IMR-90 (cell line): ENCODE data around the gene FMNL1. TPM values are rescaled to one million over a fixed set of nuclear protein-coding genes. Genes with fewer than 3 reads are reported as not detected.

Experiments
- ATAC-seq: fragments of 200-7000 bp; cut with Tn5 transposase; 2 replicates; pipeline ENCODE4 v1.9.1; 2020; ENCODE audit warnings: low read depth, mild to moderate bottlenecking, moderate library complexity
- BruUV-seq: library from RNA; stranded (reverse); fragments of 400-500 nt; replicated peaks from 2 replicates; lab custom pipeline; 2021; lab: Mats Ljungman, UMichigan
- CTCF ChIA-PET: fragments of 300-600 bp; formaldehyde crosslinking; extraction: SDS; loops from one replicate; lab custom pipeline; 2021; ENCODE audit warnings: antibody characterized with exemption; lab: Yijun Ruan, JAX
- POLR2A ChIA-PET: fragments of 300-600 bp; sonication (Branson Sonifier 250); formaldehyde crosslinking; loops from one replicate; lab custom pipeline; 2022; ENCODE audit warnings: antibody characterized with exemption; ENCODE audit not compliant: unreplicated experiment; lab: Charles Lee
- DNase-seq: peaks from one replicate; pipeline ENCODE4 v3.0.0; 2013
- H2AFZ ChIP-seq: replicated peaks from 2 replicates; pipeline ENCODE3; 2013; ENCODE audit warnings: low read length, mild to moderate bottlenecking; ENCODE audit not compliant: poor library complexity
- H2AK5ac ChIP-seq: 2 replicates; pipeline ENCODE4 v1.6.1; 2013; ENCODE audit warnings: low read depth, low read length, inconsistent platforms
- H2AK9ac ChIP-seq: replicated peaks from 2 replicates; pipeline ENCODE3; 2013; ENCODE audit warnings: mild to moderate bottlenecking, low read depth, low read length, moderate library complexity; ENCODE audit not compliant: poor library complexity
- H2BK120ac ChIP-seq: 2 replicates; pipeline ENCODE4 v1.6.1; 2013; ENCODE audit warnings: low read depth, low read length, inconsistent platforms
- H2BK15ac ChIP-seq: 3 replicates; pipeline ENCODE4 v1.6.1; 2013; ENCODE audit warnings: low read depth, low read length, inconsistent platforms
- H2BK20ac ChIP-seq: 2 replicates; pipeline ENCODE4 v1.6.1; 2013; ENCODE audit warnings: low read depth, mild to moderate bottlenecking, inconsistent platforms, low read length, moderate library complexity
- H2BK5ac ChIP-seq: 2 replicates; pipeline ENCODE4 v1.6.1; 2013; ENCODE audit warnings: mild to moderate bottlenecking, low read depth, low read length, inconsistent platforms; ENCODE audit not compliant: poor library complexity, severe bottlenecking
- H3K14ac ChIP-seq: replicated peaks from 2 replicates; pipeline ENCODE4 v1.6.1; 2013; ENCODE audit warnings: low read depth, low read length, inconsistent platforms
- H3K18ac ChIP-seq: 2 replicates; pipeline ENCODE4 v1.6.1; 2013; ENCODE audit warnings: low read depth, low read length, control low read depth
- H3K23ac ChIP-seq: 2 replicates; pipeline ENCODE4 v1.6.1; 2013; ENCODE audit warnings: low read depth, low read length, inconsistent platforms
- H3K27ac ChIP-seq: 2 replicates; pipeline ENCODE4 v1.5.1; 2013; ENCODE audit warnings: mild to moderate bottlenecking, control low read depth, low read length; ENCODE audit not compliant: insufficient read depth
- H3K27me3 ChIP-seq: 2 replicates; pipeline ENCODE4 v1.6.1; 2013; ENCODE audit warnings: low read length; ENCODE audit not compliant: control insufficient read depth, insufficient read depth
- H3K36me3 ChIP-seq: 2 replicates; pipeline ENCODE4 v1.6.1; 2013; ENCODE audit warnings: low read length, mixed read lengths; ENCODE audit not compliant: control insufficient read depth, insufficient read depth
- H3K4ac ChIP-seq: 2 replicates; pipeline ENCODE4 v1.6.1; 2013; ENCODE audit warnings: low read depth, low read length, inconsistent platforms
- H3K4me1 ChIP-seq: 2 replicates; pipeline ENCODE4 v1.6.1; 2013; ENCODE audit warnings: low read length, mixed read lengths; ENCODE audit not compliant: control insufficient read depth, insufficient read depth
- H3K4me2 ChIP-seq: 2 replicates; pipeline ENCODE4 v1.6.1; 2013; ENCODE audit warnings: low read depth, mild to moderate bottlenecking, control low read depth, low read length, moderate library complexity
- H3K4me3 ChIP-seq: 2 replicates; pipeline ENCODE4 v1.5.1; 2013; ENCODE audit warnings: low read depth, mild to moderate bottlenecking, control low read depth, low read length, moderate library complexity; ENCODE audit not compliant: insufficient read depth
- H3K56ac ChIP-seq: 2 replicates; pipeline ENCODE4 v1.6.1; 2013; ENCODE audit warnings: low read length, inconsistent platforms; ENCODE audit not compliant: insufficient read depth; ENCODE audit errors: extremely low read depth
- H3K79me1 ChIP-seq, 2 experiments: 2 replicates each; pipeline ENCODE4 v1.6.1; 2013; ENCODE audit warnings: low read length in 2 of 2, inconsistent platforms in 1 of 2, low read depth in 1 of 2
- H3K9ac ChIP-seq: 2 replicates; pipeline ENCODE4 v1.6.1; 2013; ENCODE audit warnings: low read depth, low read length, control low read depth
- H3K9me1 ChIP-seq: 2 replicates; pipeline ENCODE4 v1.6.1; 2013; ENCODE audit warnings: low read length, inconsistent platforms; ENCODE audit not compliant: insufficient read depth
- H3K9me3 ChIP-seq: 2 replicates; pipeline ENCODE4 v1.6.1; 2013; ENCODE audit warnings: low read length; ENCODE audit not compliant: control insufficient read depth, insufficient read depth
- H4K20me1 ChIP-seq: 2 replicates; pipeline ENCODE4 v1.6.1; 2013; ENCODE audit warnings: low read length, inconsistent platforms; ENCODE audit not compliant: insufficient read depth
- H4K5ac ChIP-seq: 2 replicates; pipeline ENCODE4 v1.6.1; 2013; ENCODE audit warnings: mild to moderate bottlenecking, low read depth, low read length, control low read depth
- H4K8ac ChIP-seq, 2 experiments: 2 replicates each; pipeline ENCODE4 v1.6.1; 2013; ENCODE audit warnings: low read depth in 2 of 2, low read length in 2 of 2, control low read depth in 1 of 2, inconsistent platforms in 1 of 2
- H4K91ac ChIP-seq: 2 replicates; pipeline ENCODE4 v1.6.1; 2013; ENCODE audit warnings: low read depth, low read length, inconsistent platforms; ENCODE audit not compliant: insufficient read depth
- CHD1 ChIP-seq: IDR thresholded peaks from 2 replicates; pipeline ENCODE4 v1.6.1; 2012; ENCODE audit warnings: low read depth, low read length, improper control_type of control experiment
- ELK1 ChIP-seq: fragments of 150-350 bp; IDR thresholded peaks from 2 replicates; pipeline ENCODE4 v1.6.1; 2016; ENCODE audit warnings: low read depth, mild to moderate bottlenecking, low read length, moderate library complexity, borderline replicate concordance
- FOS ChIP-seq: fragments of 150-350 bp; IDR thresholded peaks from 2 replicates; pipeline ENCODE4 v1.6.1; 2016; ENCODE audit warnings: low read depth, low read length
- MAZ ChIP-seq: IDR thresholded peaks from 2 replicates; pipeline ENCODE4 v1.6.1; 2012; ENCODE audit warnings: low read depth, mild to moderate bottlenecking, low read length, improper control_type of control experiment, moderate library complexity, borderline replicate concordance
- NFE2L2 ChIP-seq: fragments of 150-350 bp; IDR thresholded peaks from 2 replicates; pipeline ENCODE4 v1.6.1; 2016; ENCODE audit warnings: low read depth, mild to moderate bottlenecking, low read length
- POLR2A ChIP-seq: IDR thresholded peaks from 2 replicates; pipeline ENCODE4 v1.6.1; 2012; ENCODE audit warnings: mild to moderate bottlenecking, low read depth, low read length
- RAD21 ChIP-seq: IDR thresholded peaks from 2 replicates; pipeline ENCODE4 v1.6.1; 2012; ENCODE audit warnings: low read length, improper control_type of control experiment
- RCOR1 ChIP-seq: IDR thresholded peaks from 2 replicates; pipeline ENCODE4 v1.6.1; 2012; ENCODE audit warnings: mild to moderate bottlenecking, low read length, improper control_type of control experiment; ENCODE audit not compliant: insufficient replicate concordance
- SMC3 ChIP-seq: fragments of 150-350 bp; IDR thresholded peaks from 2 replicates; pipeline ENCODE4 v1.6.1; 2016; ENCODE audit warnings: low read depth, mild to moderate bottlenecking, antibody characterized with exemption, low read length, moderate library complexity
- USF2 ChIP-seq: fragments of 150-350 bp; IDR thresholded peaks from 2 replicates; pipeline ENCODE4 v1.6.1; 2017; ENCODE audit warnings: mild to moderate bottlenecking, antibody characterized with exemption, low read length, low read depth
- WGBS, 2 experiments: methylation state at CpG; one replicate each; pipeline versions ENCODE4 v1.1.5 to v1.1.7; 2013; ENCODE audit warnings: missing lambda C conversion rate in 2 of 2; ENCODE audit not compliant: insufficient read length in 1 of 2; ENCODE audit errors: extremely low coverage in 2 of 2; 5-methylcytosine and 5-hydroxymethylcytosine counted together
- dilution Hi-C: fragments of 300-500 bp; cut with HindIII; formaldehyde crosslinking; loops from one replicate; pipeline ENCODE4 v1.14.3; 2018; ENCODE audit warnings: low sequenced_read_pairs; ENCODE audit not compliant: unreplicated experiment
- in situ Hi-C: fragments of 300-500 bp; cut with MboI; formaldehyde crosslinking; loops from 3 replicates; pipeline ENCODE4 v1.14.3; 2019; ENCODE audit warnings: low sequenced_read_pairs, inconsistent platforms, mixed read lengths
- intact Hi-C: fragments of 100-400 bp; cut with micrococcal nuclease; formaldehyde crosslinking; loops from 2 replicates; pipeline ENCODE4 v1.10.0; 2022
- polyA plus RNA-seq, 3 experiments: library from polyadenylated mRNA; depleted of rRNA; stranded (reverse); fragments of >200 nt; gene quantifications; 2 replicates each; pipeline ENCODE4 v1.2.3, GENCODE V29; 2012; ENCODE audit warnings: low replicate concordance in 1 of 3
- total RNA-seq: library from RNA; depleted of rRNA; stranded (reverse); fragments of >200 nt; gene quantifications from 2 replicates; pipeline ENCODE4 v1.2.3, GENCODE V29; 2012

The FMNL1 gene
- total and polyA plus RNA-seq, 2 of the 4 experiments (the other 2 are of a cell fraction), result 0.36 to 2.3 TPM

GRCh38 chr17:45222014-45222288, 266 bp downstream of the FMNL1 start:
- no TSS peak for BruUV-seq
- Histone ChIP-seq H3K79me1 (peaks cover 0 to 5% of the 10 kb centered on the region in 2 experiments; a peak in 1 of 4 replicates), H3K9me3 (no peaks in the 10 kb centered on the region), H2BK20ac (no peak overlapping the region), H4K8ac (no peak overlapping the region), H3K9me1 (no peaks in the 10 kb centered on the region), H3K56ac (no peak overlapping the region), H2BK15ac (no peak overlapping the region), H3K4me3 (peak overlapping the region; percentile 56), H2BK5ac (peak overlapping the region; percentile 13), H3K9ac (peak overlapping the region; percentile 37; the same call in 1 of the 2 replicates), H4K91ac (no peak overlapping the region), H2AK9ac (no peak overlapping the region), H3K18ac (no peak overlapping the region), H3K27ac (no peak overlapping the region; the same call in 1 of the 2 replicates), H4K5ac (no peak overlapping the region), H3K23ac (no peak overlapping the region), H3K4me2 (no peak overlapping the region; the same call in 1 of the 2 replicates), H3K4me1 (peaks cover 9% of the 10 kb centered on the region; the same call in 1 of the 2 replicates), H3K4ac (no peak overlapping the region), H3K14ac (no peak overlapping the region), H3K27me3 (peaks cover 15% of the 10 kb centered on the region), H2AK5ac (no peak overlapping the region), H3K36me3 (no peaks in the 10 kb centered on the region), H2BK120ac (no peak overlapping the region), H2AFZ (no peak overlapping the region), H4K20me1 (no peaks in the 10 kb centered on the region)
- CTCF ChIA-PET, result no interaction called here
- DNase-seq (no peak), ATAC-seq (peak; percentile 24)
- POLR2A ChIA-PET, result no interaction called here
- WGBS, 2 experiments, result 1% methylated on average over 14 of the region's 38 CpGs; no CpG with 5 or more reads in 1 of the 2 experiments
- intact Hi-C loops, result no loop called here
- dilution Hi-C loops, result no loop called here
- no peak for TF ChIP-seq RAD21
- TF ChIP-seq ELK1, result no peak
- no peak for TF ChIP-seq CHD1
- TF ChIP-seq NFE2L2, result no peak
- no peak for TF ChIP-seq MAZ
- no peak for TF ChIP-seq FOS
- no peak for TF ChIP-seq SMC3
- no peak for TF ChIP-seq RCOR1
- no peak for TF ChIP-seq POLR2A
- no peak for TF ChIP-seq USF2
- in situ Hi-C loops, result loop anchor here (25.0 kb wide), 1 partner anchor 365 kb away; no protein-coding TSS in a partner anchor
